ENCODE results near the gene VWDE.
"Not testable (repeated sequence)": the region's sequence is repeated elsewhere in the genome, so short reads cannot be mapped to it uniquely, and the experiment has no call there.

VWDE gene

GRCh38 chr7:12401538-12402364 is 1.9 kb downstream of the VWDE start:
- no peak for DNase-seq

GRCh38 chr7:12398186-12398585 is 5.5 kb downstream of the VWDE start:
- no peak for DNase-seq

- peak in 1 of 2 experiments; percentile 18 for DNase-seq
These were observed 6.0 kb downstream of the VWDE start for GRCh38 chr7:12397671-12398070.

GRCh38 chr7:12396670-12397069 is 7.0 kb downstream of the VWDE start:
- not testable (repeated sequence) for DNase-seq

- DNase-seq = no peak
These were observed 11.6 kb downstream of the VWDE start for GRCh38 chr7:12391922-12392615.

- DNase-seq = peak; percentile 19 to 62
These were observed 14.5 kb downstream of the VWDE start for GRCh38 chr7:12389089-12389700.

- peak; percentile 67 to 86 for DNase-seq
These were observed 17.3 kb downstream of the VWDE start for GRCh38 chr7:12386313-12386740.

- DNase-seq = peak; percentile 61 to 84
These were observed 18.3 kb downstream of the VWDE start for GRCh38 chr7:12385364-12385786.

- DNase-seq = no peak
These were observed 20.3 kb downstream of the VWDE start for GRCh38 chr7:12383377-12383776.

- no peak for DNase-seq
These were observed 25.3 kb downstream of the VWDE start for GRCh38 chr7:12378389-12378788.

GRCh38 chr7:12377406-12377805 is 26.3 kb downstream of the VWDE start:
- no peak for DNase-seq

- no peak for DNase-seq
These were observed 29.9 kb downstream of the VWDE start for GRCh38 chr7:12373580-12374263.

GRCh38 chr7:12370249-12370648 is 33.4 kb downstream of the VWDE start:
- DNase-seq = no peak

- no peak for DNase-seq
These were observed 33.9 kb downstream of the VWDE start for GRCh38 chr7:12369756-12370155.

- no peak for DNase-seq
These were observed 34.6 kb downstream of the VWDE start for GRCh38 chr7:12369072-12369471.

GRCh38 chr7:12360948-12361347 is 42.7 kb downstream of the VWDE start:
- DNase-seq = no peak

- DNase-seq = no peak
These were observed 45.0 kb downstream of the VWDE start for GRCh38 chr7:12358694-12359093.

- DNase-seq = no peak
These were observed 46.2 kb downstream of the VWDE start for GRCh38 chr7:12357508-12357907.

GRCh38 chr7:12351843-12352242 is 51.8 kb downstream of the VWDE start:
- DNase-seq = no peak

GRCh38 chr7:12350971-12351370 is 52.7 kb downstream of the VWDE start:
- DNase-seq = no peak

GRCh38 chr7:12337095-12337494 is 66.6 kb downstream of the VWDE start:
- DNase-seq = no peak

- no peak for DNase-seq
These were observed 74.5 kb downstream of the VWDE start for GRCh38 chr7:12328888-12329770.
